Stromal cell of bone marrow (primary cell): ENCODE measurements around the gene FOXP4.

Experiments used
- DNase-seq: peaks from one replicate; pipeline ENCODE4 v3.0.0-alpha.2; 2012; ENCODE audit warnings: low read depth

FOXP4 gene

DNA sequence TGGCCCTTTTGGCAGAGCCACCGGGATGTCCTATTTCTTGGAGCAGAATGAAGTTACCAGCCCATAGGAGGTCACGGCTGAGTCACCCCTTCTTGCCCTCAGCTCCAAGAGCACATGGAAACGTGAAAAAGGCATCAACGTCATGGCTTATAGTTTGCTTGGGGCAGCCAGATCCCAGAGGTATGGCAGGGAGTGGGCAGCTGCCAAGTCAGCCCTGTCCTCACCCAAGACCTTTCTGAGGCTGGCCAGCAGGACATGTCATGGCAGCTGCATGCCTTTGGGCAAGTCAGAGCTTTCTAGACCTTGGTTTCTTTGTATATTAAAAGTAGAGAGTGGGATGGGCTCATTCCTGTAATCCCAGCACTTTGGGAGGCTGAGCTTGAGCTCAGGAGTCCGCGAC lies 83.9 kb downstream of the FOXP4 start:
- DNase-seq = no peak

DNA sequence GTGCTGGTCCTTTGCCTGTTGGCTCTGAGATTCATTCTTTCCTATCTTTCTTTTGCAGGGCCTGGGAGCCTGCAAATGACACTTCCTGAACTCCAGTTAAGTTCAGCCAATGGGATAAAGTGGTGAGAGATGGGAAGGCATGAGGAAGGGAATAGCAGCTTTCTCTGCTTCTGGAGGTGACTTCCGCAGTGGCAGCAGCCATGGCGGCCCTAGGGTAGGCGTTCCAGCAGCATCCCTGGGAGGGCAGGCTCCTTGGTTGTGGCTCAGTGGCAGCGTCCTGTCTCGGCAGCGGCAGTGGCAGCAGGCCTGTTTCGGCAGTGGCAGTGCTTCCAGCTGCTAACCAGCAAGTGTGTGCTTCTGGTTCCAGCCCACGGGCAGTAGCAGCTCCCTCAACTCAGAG lies 84.8 kb downstream of the FOXP4 start:
- DNase-seq = no peak

DNA sequence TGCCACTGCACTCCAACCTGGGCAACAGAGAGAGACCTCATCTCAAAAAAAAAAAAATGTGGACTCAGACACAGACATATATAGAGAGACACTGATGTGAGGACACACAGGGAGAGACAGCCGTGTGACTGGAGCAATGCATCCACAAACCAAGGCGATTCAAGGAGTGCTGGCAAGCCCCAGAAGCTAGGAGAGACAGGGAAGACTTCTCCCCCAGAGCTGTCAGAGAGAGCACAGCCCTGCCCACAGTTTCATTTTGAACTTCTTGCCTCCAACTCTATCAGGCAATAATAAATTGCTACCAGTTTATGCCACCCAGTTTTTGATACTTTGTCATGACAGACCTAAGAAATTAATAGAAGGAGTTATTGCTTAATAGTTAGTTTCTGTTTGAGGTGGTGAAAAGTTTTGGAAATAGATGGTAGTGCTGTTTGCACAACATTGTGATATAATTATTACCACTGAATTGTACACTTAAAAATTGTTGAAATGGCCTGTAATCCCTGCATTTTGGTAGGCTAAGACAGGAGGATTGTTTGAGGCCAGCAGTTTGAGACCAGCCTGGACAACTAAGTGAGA lies 87.0 kb downstream of the FOXP4 start:
- no peak for DNase-seq

DNA sequence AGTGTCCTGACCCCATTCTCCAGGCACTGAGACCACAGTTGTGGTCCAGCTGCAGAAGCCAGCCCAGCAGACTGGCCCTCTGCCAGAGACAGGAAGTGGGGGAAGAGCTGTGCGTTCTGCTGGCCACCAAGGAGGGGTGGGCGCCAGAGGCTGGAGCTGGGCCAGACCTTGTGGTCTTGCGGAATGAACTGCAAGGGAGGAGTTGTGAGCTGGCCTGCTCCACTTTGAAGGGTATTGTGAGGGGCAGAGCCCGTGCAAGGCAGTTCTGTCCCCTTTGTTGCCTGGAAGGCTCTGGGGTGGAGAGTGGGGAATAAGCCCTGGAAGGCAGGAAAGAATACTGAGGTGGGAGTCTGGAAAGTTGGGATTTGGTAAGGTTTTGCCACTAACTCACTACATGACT lies 88.5 kb downstream of the FOXP4 start:
- DNase-seq = no peak

DNA sequence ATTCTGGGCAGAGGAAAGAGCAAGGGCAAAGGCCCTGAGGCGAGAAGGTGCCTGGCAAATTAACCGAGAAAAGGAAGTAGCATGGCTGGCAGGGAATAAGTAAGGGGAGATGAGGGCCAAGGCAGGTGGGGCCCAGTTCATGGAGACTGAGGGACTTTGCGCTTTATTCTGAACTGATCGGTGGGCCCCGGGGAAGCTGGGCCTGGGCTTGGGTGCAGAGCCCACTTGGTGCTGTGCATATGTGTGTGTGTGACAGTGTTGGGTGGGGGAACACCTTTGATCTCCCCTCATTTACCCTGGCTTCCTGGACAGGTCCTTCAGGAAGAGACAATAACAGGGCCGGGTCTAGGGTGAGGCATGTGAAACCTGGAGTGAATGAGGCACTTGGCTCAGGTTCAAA lies 89.2 kb downstream of the FOXP4 start:
- DNase-seq = no peak

DNA sequence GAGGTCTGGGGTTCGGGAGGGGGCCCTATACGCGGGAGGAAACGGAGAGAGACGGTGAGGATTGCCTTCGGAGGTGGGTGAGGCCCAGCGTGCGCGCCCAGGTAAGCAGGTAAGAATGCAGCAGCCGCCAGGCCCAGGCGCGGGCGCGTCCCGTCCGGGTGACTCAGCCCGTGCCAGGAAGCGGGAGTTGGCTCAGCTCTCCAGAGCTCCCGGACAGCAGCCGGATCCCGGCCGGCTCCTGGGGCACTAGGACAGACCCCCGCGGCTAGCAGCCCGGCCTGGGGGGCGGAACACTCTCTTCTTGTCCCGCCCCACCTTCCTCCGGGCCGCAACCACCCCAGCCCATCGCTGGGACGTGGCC lies 90.6 kb downstream of the FOXP4 start:
- no peak for DNase-seq

DNA sequence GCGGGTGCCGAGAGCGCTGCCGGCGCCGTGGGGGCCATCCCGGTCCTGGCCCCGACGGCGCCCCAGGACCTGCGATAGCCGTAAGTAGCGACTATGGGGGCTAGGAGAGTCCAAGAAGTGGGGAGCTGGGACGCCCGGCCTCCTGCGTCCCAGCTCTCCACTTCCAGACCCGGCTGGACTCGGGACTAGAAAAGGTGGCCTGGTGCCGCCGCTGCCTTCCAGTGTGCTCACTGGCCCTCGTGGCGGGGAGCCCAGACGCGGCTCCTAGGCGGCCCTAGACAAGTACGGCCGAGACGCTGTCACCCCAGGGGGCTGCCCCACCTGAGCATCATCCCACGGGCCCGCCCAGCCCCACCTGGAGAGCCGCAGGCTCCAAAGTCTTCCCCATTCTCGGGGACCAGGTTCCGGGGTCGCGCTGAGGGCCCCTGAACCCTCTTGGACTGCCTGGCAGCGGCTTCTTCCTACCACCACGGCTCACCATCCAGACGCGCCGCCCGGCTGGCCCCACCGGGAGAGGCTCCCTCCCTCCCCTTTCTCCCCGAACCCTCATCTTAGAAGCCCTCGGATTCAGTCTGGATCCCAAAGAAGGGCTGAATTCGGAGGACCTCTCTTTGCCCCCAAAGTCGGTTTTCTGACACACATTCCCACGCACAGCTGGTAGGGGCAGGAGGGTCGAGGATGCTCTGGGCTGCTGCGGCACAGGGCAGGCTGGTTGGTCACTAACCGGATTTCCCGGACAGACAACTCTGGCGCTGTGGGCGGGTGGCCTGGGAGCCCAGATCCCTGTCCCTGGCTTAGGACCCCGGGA lies 91.2 kb downstream of the FOXP4 start:
- no peak for DNase-seq

DNA sequence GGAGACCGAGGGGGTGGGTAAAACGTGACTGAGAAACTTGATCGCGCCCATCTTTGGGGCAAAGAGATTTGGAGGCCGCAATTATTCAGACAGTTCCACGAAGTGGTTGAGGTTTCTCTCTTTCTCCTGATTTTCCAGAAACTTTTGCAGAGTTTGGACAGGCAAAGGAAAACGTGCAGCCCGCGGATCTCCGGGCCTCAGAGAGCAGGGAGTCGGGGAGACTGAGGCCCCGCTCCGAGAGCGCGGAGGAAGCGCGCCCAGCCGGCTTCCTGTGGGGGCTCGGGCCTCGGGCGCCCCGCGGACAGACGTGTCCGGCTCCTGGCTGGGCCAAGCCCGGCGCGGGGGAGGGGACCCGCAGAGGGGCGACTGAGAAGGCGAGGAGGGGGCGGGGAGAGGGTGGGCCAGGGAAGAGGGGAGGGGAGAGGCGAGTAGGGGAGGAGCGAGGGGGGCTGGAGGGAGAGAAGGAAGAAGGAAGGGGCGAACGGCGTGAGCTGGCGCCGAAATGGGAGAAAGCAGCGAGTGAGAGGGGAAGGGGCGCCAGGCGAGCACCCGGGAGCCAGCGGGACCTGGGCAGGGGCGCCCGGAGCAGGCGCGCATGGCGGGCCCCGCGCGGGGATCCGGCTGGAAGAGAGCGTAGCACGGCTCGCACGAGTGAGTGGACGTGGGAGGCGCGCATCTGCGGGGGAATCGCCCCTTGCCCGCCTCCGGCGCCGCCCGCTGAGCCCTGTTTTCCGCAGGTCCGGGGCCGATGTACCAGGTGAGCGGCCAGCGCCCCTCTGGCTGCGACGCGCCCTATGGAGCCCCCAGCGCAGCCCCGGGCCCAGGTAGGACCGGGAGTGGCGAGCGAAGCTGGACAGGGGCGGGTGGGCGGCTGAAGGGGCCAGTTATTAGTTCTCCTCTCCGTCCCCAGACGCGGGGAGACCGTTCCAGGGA lies 92.1 kb downstream of the FOXP4 start, which contains the start of gene MDFI:
MDFI (plus strand) TSS at position 467 of the 933 bp plus-strand sequence; CDS start at position 749, 282 bp downstream.
- DNase-seq = no peak

DNA sequence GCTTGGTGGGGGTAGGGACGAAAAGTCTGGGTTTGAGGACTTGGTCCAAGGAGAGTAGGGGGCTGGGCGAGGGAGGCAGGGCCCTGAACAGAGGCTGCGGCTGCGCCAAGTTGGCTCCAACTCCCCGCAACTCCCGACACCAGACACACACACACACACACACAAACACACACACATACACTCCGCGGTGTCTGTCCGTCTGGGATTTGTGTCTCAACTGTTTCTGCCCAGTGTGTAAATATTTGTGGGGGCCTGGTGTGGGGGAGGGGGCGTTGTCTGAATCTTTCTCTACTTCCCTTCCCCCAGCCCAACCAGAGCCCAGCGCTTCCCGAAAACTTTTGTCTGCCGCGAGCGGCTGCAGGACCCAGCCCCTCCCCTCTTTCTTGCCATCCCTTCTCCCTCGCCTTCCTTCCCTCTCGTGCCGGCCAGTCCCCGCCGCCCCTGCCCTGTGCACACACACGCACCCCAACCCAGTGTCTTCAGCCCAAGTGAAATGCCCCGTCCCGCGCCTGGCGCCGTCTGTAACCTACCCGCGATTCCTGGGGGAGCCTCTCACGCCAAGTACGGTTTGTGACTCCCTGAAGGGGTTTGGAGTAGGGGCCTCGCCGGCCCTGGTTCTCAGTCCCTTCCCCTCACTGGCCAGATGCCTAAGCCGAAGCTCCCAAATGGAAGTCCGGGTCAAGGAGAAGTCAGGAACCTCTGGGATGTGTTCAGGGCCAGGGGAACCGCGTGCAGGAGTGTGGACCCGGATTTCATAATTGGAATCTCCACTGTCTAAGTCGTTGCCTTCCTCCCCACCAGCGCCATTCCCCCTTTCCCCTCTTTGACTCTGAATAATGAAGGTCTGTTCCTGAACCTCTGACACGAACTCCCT lies 93.0 kb downstream of the FOXP4 start:
- DNase-seq = no peak

DNA sequence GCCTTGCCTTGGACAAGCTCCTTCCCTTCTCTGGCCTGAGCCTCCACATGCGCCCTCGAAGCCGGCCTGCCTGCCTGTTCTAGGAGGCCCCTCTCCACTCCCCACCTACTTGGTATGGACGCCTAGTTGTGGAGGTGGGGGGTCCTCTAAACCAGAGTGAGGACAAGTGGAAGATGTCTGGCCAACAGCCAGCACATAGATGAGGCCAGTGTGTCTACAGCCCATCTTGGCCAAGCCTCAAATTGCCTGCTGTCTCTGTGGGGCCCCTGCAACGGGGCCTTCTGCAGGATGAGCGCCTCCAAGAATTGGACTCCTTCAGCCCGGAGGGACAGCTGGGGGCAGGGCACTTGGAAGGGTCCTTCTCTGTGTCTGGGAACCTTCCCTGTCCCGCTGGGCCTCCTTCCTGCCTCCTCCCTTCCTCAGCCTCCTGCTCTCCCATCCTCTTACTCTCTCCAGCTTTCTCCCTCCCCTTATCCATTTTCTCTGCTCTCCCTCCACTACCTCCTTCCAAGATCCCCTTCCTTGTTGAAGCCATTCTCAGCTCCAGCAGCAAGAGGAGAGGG lies 93.7 kb downstream of the FOXP4 start:
- DNase-seq = no peak

DNA sequence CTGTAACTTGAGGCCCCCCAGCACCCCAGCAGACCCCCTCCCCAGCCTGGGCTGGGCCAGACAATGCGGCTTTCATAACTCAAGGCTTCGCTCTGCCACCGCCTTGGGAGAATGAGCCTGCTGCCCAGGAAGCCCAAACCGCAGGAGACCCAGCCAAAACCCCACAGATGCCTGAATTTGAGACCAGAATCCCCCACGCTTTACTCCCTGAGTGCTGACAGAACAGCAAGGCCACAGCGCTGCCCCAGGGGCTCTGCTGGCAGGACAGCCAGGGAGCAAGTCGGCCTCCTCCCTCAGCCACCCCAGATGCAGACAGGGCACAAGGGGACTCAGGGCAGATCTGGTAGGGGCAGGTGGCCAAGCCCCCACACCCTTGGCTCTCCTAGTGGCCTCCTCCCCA lies 94.2 kb downstream of the FOXP4 start:
- DNase-seq = no peak

DNA sequence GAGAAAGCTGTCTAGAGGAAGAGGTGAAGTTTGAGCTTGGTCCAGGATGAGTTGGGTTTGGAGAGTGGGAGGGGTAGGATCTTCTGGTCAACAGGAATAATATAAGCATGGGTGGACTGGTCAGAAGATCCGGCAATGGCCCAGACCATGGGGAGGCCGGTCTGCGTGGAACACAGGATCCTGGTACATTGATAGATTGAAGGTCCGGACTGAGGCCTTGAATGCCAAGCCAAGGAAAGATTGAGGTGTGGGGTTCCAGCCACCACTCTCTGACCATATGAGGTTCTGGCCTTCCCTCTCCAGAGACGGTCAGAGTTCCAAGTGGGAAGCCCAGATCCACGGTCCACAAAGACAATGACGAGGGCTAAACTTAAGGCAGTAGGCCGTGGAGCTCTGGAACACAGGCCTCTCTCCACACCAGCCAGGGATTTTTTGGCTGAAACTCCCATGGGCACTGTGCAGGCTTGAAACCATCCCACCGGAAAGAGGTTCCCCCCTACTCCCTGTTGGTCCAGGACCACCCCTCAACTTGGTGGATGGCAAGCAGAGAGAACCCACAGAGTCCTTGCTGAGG lies 95.3 kb downstream of the FOXP4 start:
- no peak for DNase-seq

DNA sequence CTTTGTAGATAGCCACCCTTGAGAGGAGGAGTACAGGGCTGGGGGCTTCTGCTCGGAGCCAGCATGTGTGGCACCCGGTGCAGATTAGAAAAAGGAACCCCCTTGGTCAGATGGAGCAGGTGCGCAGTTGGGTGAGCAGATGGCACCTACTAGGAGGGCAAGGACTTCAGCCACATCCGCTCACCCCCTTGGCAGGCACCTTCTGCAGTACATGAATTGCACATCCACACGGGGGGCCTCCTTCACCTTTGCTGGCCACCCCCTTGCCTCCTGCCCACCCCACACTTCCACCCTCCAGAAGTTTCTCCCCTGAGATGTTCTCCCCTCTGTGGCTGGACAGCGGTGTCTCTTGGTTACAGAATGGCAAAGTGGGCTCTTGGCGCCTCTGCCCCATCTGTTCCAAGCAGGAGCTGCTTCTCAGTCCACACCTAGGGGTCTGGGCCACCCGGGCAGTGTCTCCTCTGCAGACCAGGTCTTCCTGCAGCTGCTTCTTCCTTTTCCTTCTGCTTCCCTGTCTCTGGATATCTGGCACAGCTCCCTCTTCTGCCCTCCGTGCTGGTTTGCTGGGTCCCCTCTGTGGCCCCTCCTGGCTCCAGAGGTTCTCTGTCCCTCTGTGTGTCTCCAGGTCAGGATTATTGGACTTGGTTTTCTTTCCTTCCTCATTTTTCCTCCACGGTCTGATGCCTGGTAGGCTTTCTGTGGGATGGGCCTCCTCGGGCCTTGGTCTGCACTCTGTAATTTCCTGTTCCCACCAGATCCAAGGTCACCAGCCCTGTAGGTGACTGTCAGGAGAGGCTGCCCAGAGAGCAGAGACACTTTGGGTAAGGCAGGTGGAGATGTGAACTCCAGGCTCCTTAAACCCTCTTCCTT lies 96.1 kb downstream of the FOXP4 start:
- no peak for DNase-seq

DNA sequence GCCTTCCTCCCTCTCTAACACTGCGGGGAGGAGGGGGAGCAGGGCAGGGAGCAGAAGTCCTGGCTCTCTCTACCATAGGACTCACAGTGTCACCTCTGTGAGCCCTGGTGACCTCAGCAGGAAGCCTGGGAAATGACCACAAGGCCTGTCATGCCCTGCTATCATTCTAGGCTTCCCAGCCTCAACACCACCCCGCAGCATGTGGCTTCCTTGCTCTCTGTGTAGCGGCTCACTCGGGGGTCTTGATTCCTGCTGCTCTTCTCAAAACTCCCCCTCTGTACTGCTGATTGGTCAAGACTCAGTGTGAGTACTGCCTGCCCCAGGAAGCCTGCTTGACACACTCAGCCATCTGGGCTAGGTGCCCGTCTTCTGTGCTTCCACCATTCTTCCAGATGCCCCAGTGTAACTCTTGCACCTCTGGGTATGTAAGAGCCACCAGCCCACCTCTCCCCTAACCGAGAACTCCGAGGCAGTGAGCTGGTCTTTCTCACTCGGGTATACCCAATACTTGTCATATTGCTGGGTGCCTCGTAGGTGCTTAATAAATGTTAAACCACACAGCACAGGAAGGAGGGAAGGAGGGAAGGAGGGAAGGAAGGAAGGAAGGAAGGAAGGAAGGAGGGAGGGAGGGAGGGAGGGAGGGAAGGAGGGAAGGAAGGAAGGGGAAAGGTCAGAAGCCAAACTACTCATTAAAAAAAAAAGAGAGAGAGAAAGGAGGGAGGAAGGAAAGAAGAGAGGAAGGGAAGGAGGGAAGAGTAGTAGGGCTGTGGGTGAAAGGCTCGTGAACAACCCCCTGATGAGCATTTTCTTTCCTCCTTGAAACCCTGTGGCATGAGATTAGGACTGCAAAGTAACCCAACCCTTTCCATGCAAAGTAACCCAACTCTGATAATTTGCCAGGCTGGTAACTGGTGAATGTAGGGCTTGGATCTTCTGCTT lies 97.0 kb downstream of the FOXP4 start:
- no peak for DNase-seq

DNA sequence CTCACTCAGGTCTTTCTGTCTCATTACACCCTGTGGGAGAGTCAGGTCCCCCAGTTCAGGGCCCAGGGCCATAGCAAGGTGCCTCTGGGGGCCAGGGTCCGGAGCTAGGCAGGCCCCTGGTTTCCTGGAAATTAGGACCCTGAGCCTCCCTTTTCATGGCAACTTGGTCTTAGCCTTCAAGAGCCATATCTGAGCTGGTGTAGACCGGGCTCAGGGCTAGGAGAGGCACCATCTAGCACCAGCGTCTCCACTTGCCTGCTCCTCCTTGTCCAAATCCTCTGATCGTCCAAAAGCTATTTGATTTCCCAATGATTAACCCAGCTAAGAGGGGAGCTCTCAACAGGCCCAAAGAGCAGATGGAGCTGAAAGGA lies 97.7 kb downstream of the FOXP4 start:
- no peak for DNase-seq

DNA sequence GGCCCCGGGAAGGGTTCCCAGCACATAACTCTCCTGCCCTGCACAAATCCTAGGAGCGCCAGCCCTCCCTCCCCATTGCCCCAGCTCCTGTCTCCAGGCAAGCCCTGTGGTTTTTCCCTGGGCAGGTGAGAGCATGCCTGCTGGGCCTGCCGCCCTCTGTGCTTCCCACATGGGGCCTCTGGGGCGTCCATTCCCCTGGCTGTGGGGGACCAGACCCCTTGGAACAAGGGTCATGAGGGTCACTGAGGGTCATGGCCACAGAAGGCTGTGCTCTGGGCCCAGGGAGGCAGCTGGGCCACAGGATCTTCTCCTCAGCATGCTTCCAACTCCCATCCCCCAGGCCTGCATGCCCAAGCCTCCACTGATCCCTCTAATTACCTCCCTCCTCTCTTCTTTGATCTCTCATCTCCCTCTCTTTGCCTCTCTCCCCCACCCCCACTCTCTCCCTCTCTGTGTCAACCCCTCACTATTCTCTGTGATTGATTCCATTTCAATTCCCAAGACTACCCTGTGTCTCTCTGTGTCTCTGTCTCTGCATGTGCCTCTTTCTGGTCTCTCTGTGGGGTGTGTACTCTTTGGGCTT lies 98.2 kb downstream of the FOXP4 start:
- DNase-seq = no peak

DNA sequence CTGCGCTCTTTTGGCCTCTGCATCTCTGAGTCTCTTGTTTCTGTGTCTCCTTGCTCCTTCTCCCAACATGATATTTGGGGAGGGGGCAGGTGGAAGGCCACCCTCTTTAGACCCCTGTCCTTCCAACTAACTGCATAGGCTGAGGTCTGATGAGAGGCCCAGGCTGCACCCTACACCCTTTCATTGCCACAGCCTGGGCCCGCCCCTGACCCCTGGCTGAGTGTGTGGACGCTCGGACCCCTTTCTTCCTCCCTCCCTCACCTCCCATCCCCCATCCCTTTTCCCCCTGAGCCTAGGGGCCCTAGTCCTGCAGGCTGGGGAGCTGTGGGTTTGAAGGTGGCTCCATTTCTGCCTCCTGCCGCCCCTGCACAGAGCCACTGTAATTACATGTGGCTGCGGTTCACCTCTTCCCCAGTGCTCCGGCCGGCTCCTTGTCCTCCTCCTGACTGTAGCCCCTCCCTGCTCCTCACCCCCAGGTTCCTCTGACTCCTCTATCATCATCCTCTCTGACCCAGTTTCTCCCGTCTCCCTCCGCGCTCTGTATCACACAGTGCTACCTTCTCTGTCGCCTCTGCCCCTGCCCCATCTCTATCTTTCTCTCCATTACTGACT lies 98.9 kb downstream of the FOXP4 start:
- no peak for DNase-seq
